ENCODE data around the gene FADD.
"Not testable (repeated sequence)": the region's sequence is repeated elsewhere in the genome, so short reads cannot be mapped to it uniquely, and the experiment has no call there.

FADD gene

DNA sequence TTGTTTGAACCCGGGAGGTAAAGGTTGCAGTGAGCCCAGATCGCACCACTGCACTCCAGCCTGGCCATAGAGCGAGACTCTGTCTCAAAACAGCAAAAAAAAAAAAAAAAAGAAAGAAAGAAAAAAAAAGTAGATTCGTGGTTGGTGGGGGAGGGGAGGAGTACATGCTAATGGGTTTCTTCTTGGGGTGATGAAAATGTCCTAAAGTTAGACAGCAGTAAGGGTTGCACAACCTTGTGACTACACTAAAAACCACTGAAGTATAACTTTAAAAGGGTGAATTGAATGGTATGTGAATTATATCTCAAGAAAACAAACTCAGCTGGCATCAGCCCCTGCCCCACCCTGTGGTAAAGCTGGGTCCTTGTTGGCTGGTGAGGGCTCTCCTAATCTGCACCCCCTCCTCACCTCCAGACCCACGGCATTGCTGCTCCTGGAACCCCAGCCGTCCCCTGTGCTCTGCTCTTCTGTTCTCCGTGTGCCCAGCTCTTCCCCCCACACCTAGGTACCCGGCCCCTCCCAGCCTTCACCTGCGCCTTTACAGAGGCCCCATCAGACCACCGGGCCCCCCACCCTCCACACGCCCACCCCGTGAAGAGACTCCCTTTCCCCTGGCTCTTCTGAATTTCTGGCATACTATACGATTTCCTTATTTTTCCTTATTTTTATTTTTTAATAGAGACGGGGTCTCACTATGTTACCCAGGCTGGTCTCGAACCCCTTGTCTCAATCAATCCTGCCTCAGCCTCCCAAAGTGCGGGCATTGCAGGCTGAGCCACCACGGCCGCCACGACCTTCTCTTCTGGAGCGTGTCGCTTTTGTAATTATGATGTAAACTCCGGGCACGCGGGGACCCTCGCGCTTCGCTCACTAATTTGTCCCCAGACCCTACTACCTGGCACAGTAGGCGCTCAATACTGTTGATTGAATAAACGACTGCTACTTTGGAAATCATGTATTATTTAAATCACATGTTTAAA is 924 bp upstream of the FADD start:
- FAIRE-seq (no peak), DNase-seq (ENCODE audit: extremely low spot score, insufficient read length, low read depth) (no peak)

- FAIRE-seq, result peak; percentile 73
- DNase-seq (ENCODE audit: extremely low spot score, insufficient read length, low read depth), result peak; percentile 26
Observed at GRCh38 chr11:70203751-70204465, 812 bp downstream of the FADD start.

- FAIRE-seq (no peak), DNase-seq (ENCODE audit: extremely low spot score, insufficient read length, low read depth) (no peak)
Observed at GRCh38 chr11:70204466-70204799, 1.3 kb downstream of the FADD start.

- DNase-seq (ENCODE audit: extremely low spot score, insufficient read length, low read depth) (no peak), FAIRE-seq (no peak)
Observed at GRCh38 chr11:70205049-70205725, 2.1 kb downstream of the FADD start.

DNA sequence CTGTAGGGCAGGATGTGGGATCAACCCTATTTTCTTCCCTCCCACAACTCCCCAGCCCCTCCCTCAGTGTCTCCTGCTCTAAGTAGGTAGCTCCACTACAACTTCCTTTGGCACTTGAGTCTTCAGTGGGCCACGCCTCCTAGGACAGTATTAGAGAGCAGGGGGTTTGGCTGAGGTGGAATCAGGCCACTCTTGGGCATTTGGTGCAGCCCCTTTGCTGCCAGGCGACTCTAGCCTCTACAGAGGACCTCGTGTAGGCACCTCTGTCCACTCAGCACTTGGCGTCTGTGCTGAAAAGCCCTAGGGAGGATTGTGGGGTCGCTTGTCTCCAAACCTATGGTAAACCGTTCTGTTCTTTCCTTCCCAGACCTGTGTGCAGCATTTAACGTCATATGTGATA is 2.7 kb downstream of the FADD start:
- DNase-seq (ENCODE audit: extremely low spot score, insufficient read length, low read depth) (no peak), FAIRE-seq (no peak)

GRCh38 chr11:70206226-70206981 is 3.3 kb downstream of the FADD start:
- FAIRE-seq (no peak), DNase-seq (ENCODE audit: extremely low spot score, insufficient read length, low read depth) (no peak)

GRCh38 chr11:70206982-70207376 is 3.9 kb downstream of the FADD start:
- FAIRE-seq, result no peak

GRCh38 chr11:70207531-70208131 is 4.5 kb downstream of the FADD start:
- no peak for DNase-seq (ENCODE audit: extremely low spot score, insufficient read length, low read depth)
- FAIRE-seq, result no peak

More at GRCh38 chr11:70206982-70207376, 3.9 kb downstream of the FADD start:
- DNase-seq (ENCODE audit: extremely low spot score, insufficient read length, low read depth), result no peak

DNA sequence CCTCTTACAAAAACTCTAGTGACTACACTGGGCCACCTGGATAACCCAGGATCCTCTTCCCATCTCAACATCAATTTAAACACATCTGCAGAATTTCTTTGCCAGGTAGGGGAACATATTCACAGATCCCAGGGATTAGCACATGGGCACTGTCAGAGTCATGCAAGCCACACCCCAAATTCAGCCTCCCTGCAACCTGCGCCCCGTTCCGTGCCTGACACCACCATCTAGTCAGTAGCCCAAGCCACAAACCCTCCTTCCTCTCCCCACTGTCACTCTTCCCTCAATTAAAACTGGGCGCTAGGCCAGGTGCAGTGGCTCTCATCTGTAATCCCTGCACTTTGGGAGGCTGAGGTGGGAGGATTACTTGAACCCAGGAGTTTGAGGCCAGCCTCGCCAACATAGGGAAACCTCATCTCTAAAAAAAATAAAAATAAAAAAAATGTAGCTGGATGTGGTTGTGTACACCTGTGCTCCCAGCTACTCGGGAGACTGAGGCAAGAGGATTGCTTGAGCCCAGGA is 6.4 kb downstream of the FADD start:
- no peak for FAIRE-seq
- DNase-seq (ENCODE audit: extremely low spot score, insufficient read length, low read depth), result no peak

DNA sequence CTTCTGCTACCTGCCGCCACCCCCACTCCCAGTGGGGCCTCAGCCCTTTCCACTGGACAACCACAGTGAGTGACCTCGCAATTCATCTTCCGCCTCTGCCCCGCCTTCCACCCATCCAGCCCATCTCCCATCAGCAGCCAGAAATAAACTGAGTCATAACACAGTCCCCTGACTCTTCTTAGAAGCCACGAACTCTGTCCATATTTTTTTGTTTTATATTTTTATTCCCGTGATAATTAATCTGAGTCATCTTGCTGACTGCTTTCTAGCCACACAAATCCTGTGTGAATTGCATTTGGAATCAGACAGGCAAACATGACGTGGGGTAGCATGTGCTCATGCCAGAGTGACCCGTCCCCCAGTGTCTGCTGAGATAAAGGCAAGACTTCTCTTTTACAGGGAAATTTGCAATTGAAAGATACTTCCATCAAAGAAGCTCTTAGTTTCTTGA is 7.0 kb downstream of the FADD start:
- DNase-seq (ENCODE audit: extremely low spot score, insufficient read length, low read depth) (no peak), FAIRE-seq (no peak)

- no peak for DNase-seq (ENCODE audit: extremely low spot score, insufficient read length, low read depth)
- no peak for FAIRE-seq
Observed at GRCh38 chr11:70210530-70210929, 7.4 kb downstream of the FADD start.

- FAIRE-seq (no peak), DNase-seq (ENCODE audit: extremely low spot score, insufficient read length, low read depth) (no peak)
Observed at GRCh38 chr11:70212227-70212811, 9.2 kb downstream of the FADD start.

- FAIRE-seq; DNase-seq (ENCODE audit: extremely low spot score, insufficient read length, low read depth): not testable (repeated sequence)
Observed at GRCh38 chr11:70217388-70217787, 14.3 kb downstream of the FADD start.

DNA sequence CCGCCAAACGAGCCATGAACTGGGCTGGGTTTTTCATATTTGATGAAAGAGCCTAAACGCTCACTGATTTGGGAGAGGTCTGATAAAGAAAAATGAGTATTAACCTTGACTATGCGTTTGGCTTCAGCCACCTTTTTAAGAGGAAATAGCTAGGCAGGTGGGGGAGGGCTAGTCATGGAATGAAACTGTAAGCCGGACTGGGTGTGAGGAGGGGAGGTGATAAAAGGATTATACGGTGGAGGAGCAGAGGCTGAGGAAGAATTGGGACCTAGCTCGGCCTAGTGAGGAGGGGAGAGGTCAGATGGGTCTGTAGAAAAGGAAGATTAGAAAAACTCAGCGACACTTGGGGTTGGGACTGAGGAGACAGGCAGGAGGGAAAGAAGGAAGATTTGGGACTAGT is 15.0 kb downstream of the FADD start:
- not testable (repeated sequence) for DNase-seq (ENCODE audit: extremely low spot score, insufficient read length, low read depth); FAIRE-seq

GRCh38 chr11:70220136-70220535 is 17.0 kb downstream of the FADD start:
- no peak for DNase-seq (ENCODE audit: extremely low spot score, insufficient read length, low read depth)

GRCh38 chr11:70220920-70221319 is 17.8 kb downstream of the FADD start:
- no peak for DNase-seq (ENCODE audit: extremely low spot score, insufficient read length, low read depth)
- FAIRE-seq, result no peak

More at GRCh38 chr11:70220136-70220535, 17.0 kb downstream of the FADD start:
- FAIRE-seq, result no peak

DNA sequence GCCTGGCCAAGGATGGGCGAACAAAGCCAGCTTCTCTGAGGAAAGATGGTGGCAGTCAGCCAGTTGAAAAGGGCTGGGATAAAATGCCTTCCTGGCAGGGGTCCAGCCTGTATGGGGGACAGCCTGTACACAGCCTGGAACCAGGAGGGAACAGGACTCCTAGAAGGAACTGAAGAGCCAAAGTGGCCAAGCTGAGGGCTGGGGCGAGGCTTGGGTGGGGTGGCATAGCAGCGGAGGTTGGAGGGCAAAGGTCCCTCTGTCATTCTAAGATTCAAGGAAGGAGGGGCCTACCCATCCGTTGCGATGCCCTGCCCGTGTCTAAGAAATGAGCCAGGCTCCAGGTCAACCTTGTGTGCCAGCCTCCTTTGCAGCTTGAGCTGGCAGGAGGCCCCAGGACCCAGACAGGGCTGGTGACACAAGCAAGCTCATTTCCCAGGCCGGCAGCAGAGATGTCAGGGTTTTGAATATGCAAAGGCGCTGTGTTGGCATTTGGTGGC is 22.6 kb downstream of the FADD start:
- no peak for FAIRE-seq

GRCh38 chr11:70226183-70226582 is 23.1 kb downstream of the FADD start:
- DNase-seq (ENCODE audit: extremely low spot score, insufficient read length, low read depth) (no peak), FAIRE-seq (no peak)

More for the DNA sequence above, 22.6 kb downstream of the FADD start:
- no peak for DNase-seq (ENCODE audit: extremely low spot score, insufficient read length, low read depth)

GRCh38 chr11:70226967-70227366 is 23.9 kb downstream of the FADD start:
- FAIRE-seq, result no peak

More at GRCh38 chr11:70226967-70227366, 23.9 kb downstream of the FADD start:
- DNase-seq (ENCODE audit: extremely low spot score, insufficient read length, low read depth), result no peak
